ENCODE measurements around the gene TMEM164.
"Not testable (repeated sequence)": the region's sequence is repeated elsewhere in the genome, so short reads cannot be mapped to it uniquely, and the experiment has no call there.

TMEM164 gene
- total RNA-seq = 19.8 to 37.0 (median 33.6) reads per million in 4 experiments

- peak; percentile 58 for DNase-seq
These were observed at the start of gene TMEM164 for GRCh38 chrX:110002300-110003166. Gene TMEM164 (plus strand): TSS chrX:110003114. CDS start chrX:110003775, 661 bp downstream.

GRCh38 chrX:109954333-109954732, 48.6 kb upstream of the TMEM164 start:
- no peak for DNase-seq

- no peak for DNase-seq
These were observed 48.0 kb upstream of the TMEM164 start for GRCh38 chrX:109954955-109955354.

GRCh38 chrX:109958266-109958665, 44.6 kb upstream of the TMEM164 start:
- no peak for DNase-seq

GRCh38 chrX:109959356-109959871, 43.5 kb upstream of the TMEM164 start:
- no peak for DNase-seq

GRCh38 chrX:109964390-109964789, 38.5 kb upstream of the TMEM164 start:
- no peak for DNase-seq

- no peak for DNase-seq
These were observed 36.7 kb upstream of the TMEM164 start for GRCh38 chrX:109966246-109966645.

GRCh38 chrX:109967156-109967555, 35.8 kb upstream of the TMEM164 start:
- DNase-seq = no peak

- not testable (repeated sequence) for DNase-seq
These were observed 32.1 kb upstream of the TMEM164 start for GRCh38 chrX:109970841-109971240.

- DNase-seq = no peak
These were observed 27.8 kb upstream of the TMEM164 start for GRCh38 chrX:109974906-109975655.

- DNase-seq = not testable (repeated sequence)
These were observed 17.7 kb upstream of the TMEM164 start for GRCh38 chrX:109985210-109985609.

GRCh38 chrX:109987884-109988283, 15.0 kb upstream of the TMEM164 start:
- DNase-seq = no peak

- no peak for DNase-seq
These were observed 12.2 kb upstream of the TMEM164 start for GRCh38 chrX:109990582-109991276.

GRCh38 chrX:109992203-109992602, 10.7 kb upstream of the TMEM164 start:
- DNase-seq = no peak

GRCh38 chrX:109995155-109995554, 7.8 kb upstream of the TMEM164 start:
- DNase-seq = no peak

GRCh38 chrX:109997786-109998452, 5.0 kb upstream of the TMEM164 start:
- DNase-seq = no peak

- DNase-seq = no peak
These were observed 2.9 kb upstream of the TMEM164 start for GRCh38 chrX:110000000-110000399.

GRCh38 chrX:110000847-110001713, 1.8 kb upstream of the TMEM164 start:
- no peak for DNase-seq

- no peak for DNase-seq
These were observed 1.1 kb upstream of the TMEM164 start for GRCh38 chrX:110001740-110002299.

GRCh38 chrX:110003167-110004156, 548 bp downstream of the TMEM164 start:
- DNase-seq = no peak

All from effector CD8-positive, alpha-beta T cell (primary cell).